ENCODE data around the gene HNF1B. TPM values are rescaled to one million over a fixed set of nuclear protein-coding genes. Genes with fewer than 3 reads are reported as not detected.

HNF1B gene
- total RNA-seq, 1 experiment from 2014 or later = not detected

GRCh38 chr17:37761961-37762360 lies 17.1 kb upstream of the HNF1B start:
- CTCF ChIA-PET = no interaction called here
- no peak overlapping the region for H3K4me3 Mint-ChIP-seq (ENCODE audit: unreplicated experiment)
- TF ChIP-seq CTCF (IDR thresholded peaks at IDR 0.05; ENCODE audit: unreplicated experiment) = no peak
- intact Hi-C loops (cut with micrococcal nuclease) = no loop called here
- no peak overlapping the region for H3K27ac Mint-ChIP-seq (ENCODE audit: low read depth, unreplicated experiment)
- no peaks in the 10 kb centered on the region for H3K36me3 Mint-ChIP-seq (ENCODE audit: insufficient read depth, unreplicated experiment)
- peaks cover 2% of the 10 kb centered on the region for H3K4me1 Mint-ChIP-seq (ENCODE audit: insufficient read depth, unreplicated experiment)
- POLR2A ChIA-PET = no interaction called here
- H3K27me3 Mint-ChIP-seq (ENCODE audit: insufficient read depth, unreplicated experiment) = peaks cover 10% of the 10 kb centered on the region
- H3K9me3 Mint-ChIP-seq (ENCODE audit: unreplicated experiment) = no peaks in the 10 kb centered on the region
- no TSS peak for BruUV-seq (replicated peaks)
- DNase-seq (ENCODE audit: unreplicated experiment) = no peak

- no peak for DNase-seq (ENCODE audit: unreplicated experiment)
- H3K36me3 Mint-ChIP-seq (ENCODE audit: insufficient read depth, unreplicated experiment) = no peaks in the 10 kb centered on the region
- BruUV-seq (replicated peaks) = no TSS peak
- H3K4me3 Mint-ChIP-seq (ENCODE audit: unreplicated experiment) = no peak overlapping the region
- CTCF ChIA-PET = no interaction called here
- intact Hi-C loops (cut with micrococcal nuclease) = no loop called here
- no peaks in the 10 kb centered on the region for H3K4me1 Mint-ChIP-seq (ENCODE audit: insufficient read depth, unreplicated experiment)
- H3K27me3 Mint-ChIP-seq (ENCODE audit: insufficient read depth, unreplicated experiment) = peaks cover 10% of the 10 kb centered on the region
- TF ChIP-seq CTCF (IDR thresholded peaks at IDR 0.05; ENCODE audit: unreplicated experiment) = no peak
- POLR2A ChIA-PET = no interaction called here
- H3K27ac Mint-ChIP-seq (ENCODE audit: low read depth, unreplicated experiment) = no peak overlapping the region
- no peaks in the 10 kb centered on the region for H3K9me3 Mint-ChIP-seq (ENCODE audit: unreplicated experiment)
These were observed 16.2 kb upstream of the HNF1B start for GRCh38 chr17:37761059-37761458.

- Mint-ChIP-seq H3K36me3 (ENCODE audit: insufficient read depth, unreplicated experiment) (no peaks in the 10 kb centered on the region), H3K4me1 (ENCODE audit: insufficient read depth, unreplicated experiment) (no peaks in the 10 kb centered on the region), H3K4me3 (ENCODE audit: unreplicated experiment) (no peak overlapping the region), H3K27ac (ENCODE audit: low read depth, unreplicated experiment) (no peak overlapping the region), H3K9me3 (ENCODE audit: unreplicated experiment) (no peaks in the 10 kb centered on the region), H3K27me3 (ENCODE audit: insufficient read depth, unreplicated experiment) (peaks cover 10% of the 10 kb centered on the region)
- TF ChIP-seq CTCF (IDR thresholded peaks at IDR 0.05; ENCODE audit: unreplicated experiment) = no peak
- intact Hi-C loops (cut with micrococcal nuclease) = no loop called here
- BruUV-seq (replicated peaks) = no TSS peak
- POLR2A ChIA-PET = no interaction called here
- DNase-seq (ENCODE audit: unreplicated experiment) = no peak
- CTCF ChIA-PET = interaction anchor here (0.6 to 1.8 kb wide), 3 partner anchors 12 to 411 kb away, joined by 3 to 7 read pairs (median 6); no protein-coding TSS in a partner anchor
These were observed 14.3 kb upstream of the HNF1B start for GRCh38 chr17:37759014-37759637.

GRCh38 chr17:37756051-37756450 lies 11.2 kb upstream of the HNF1B start:
- no peaks in the 10 kb centered on the region for H3K9me3 Mint-ChIP-seq (ENCODE audit: unreplicated experiment)
- H3K36me3 Mint-ChIP-seq (ENCODE audit: insufficient read depth, unreplicated experiment) = no peaks in the 10 kb centered on the region
- CTCF ChIA-PET = interaction anchor here (2.2 kb wide), 1 partner anchor 14 kb away, joined by 9 read pairs; no protein-coding TSS in a partner anchor
- no peak overlapping the region for H3K27ac Mint-ChIP-seq (ENCODE audit: low read depth, unreplicated experiment)
- no TSS peak for BruUV-seq (replicated peaks)
- no peaks in the 10 kb centered on the region for H3K27me3 Mint-ChIP-seq (ENCODE audit: insufficient read depth, unreplicated experiment)
- intact Hi-C loops (cut with micrococcal nuclease) = no loop called here
- H3K4me3 Mint-ChIP-seq (ENCODE audit: unreplicated experiment) = no peak overlapping the region
- H3K4me1 Mint-ChIP-seq (ENCODE audit: insufficient read depth, unreplicated experiment) = no peaks in the 10 kb centered on the region
- DNase-seq (ENCODE audit: unreplicated experiment) = no peak
- no peak for TF ChIP-seq CTCF (IDR thresholded peaks at IDR 0.05; ENCODE audit: unreplicated experiment)
- POLR2A ChIA-PET = no interaction called here

All from MCF 10A (cell line).